Breast epithelium (tissue), 3 donors: ENCODE measurements around the gene ENG.

Source experiments
- CTCF ChIP-seq, 3 donors: fragments of 450-650 bp; IDR thresholded peaks; one replicate each; pipeline ENCODE4 v1.5.1; 2016 to 2017; ENCODE audit warnings: antibody characterized with exemption in 3 of 3, mild to moderate bottlenecking in 3 of 3, moderate library complexity in 3 of 3
- POLR2A ChIP-seq: fragments of 450-650 bp; IDR thresholded peaks from one replicate; pipeline ENCODE4 v1.6.1; 2016; ENCODE audit warnings: antibody characterized with exemption, mild to moderate bottlenecking, moderate library complexity
- POLR2AphosphoS5 ChIP-seq, 3 donors: sonication (generic); formaldehyde crosslinking; IDR thresholded peaks; one replicate each; pipeline ENCODE4 v1.6.1; 2017; ENCODE audit warnings: antibody characterized with exemption in 3 of 3

- TF ChIP-seq POLR2A (no peak), CTCF (IDR thresholded peaks at IDR 0.05) (no peak), POLR2AphosphoS5 (IDR thresholded peaks at IDR 0.05) (no peak)
Measured at GRCh38 chr9:127826253-127826913, 28.1 kb downstream of the ENG start.
